Measurements from ENCODE around the gene EIPR1. TPM values are rescaled to one million over a fixed set of nuclear protein-coding genes. Genes with fewer than 3 reads are reported as not detected.

The EIPR1 gene
- total RNA-seq, 1 donor from 2014 or later: 43.0 TPM

DNA sequence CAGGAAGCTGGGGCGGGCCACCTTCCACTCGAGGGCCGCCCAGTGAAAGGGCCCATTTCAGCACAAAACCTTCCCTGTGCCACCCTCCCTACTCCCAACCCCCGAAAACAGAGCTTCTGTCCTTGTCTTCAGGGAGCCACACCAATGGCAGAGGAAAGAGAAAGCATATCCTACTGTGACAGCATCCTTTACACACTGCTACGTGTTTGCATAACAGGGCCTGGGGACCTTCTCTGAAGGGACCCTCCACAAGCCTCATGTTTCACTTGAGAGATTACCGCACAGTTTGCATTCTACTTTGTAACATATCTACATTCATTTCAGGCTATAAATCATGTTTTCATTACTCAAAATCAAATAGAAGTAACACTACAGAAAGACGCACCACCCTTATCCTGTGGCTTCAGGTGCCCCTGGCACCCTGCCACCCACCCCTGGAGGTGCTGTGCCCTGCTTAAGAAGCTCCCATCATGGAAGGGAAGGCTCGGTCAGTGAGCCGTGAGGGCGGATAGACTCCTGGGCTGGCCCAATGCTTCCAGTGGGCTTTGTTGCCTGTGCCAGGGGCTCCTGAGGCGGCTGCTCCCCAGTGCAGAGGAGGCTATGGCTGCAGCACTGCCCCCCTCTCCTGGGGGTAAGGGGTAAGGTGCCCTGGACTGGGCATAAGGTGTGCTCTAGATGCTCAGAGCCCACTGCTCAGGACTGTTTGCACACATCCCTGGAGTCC lies 52.0 kb downstream of the EIPR1 start:
- intact Hi-C loops (cut with micrococcal nuclease): no loop called here

GRCh38 chr2:3324404-3325281 lies 53.0 kb downstream of the EIPR1 start:
- intact Hi-C loops (cut with micrococcal nuclease): no loop called here

DNA sequence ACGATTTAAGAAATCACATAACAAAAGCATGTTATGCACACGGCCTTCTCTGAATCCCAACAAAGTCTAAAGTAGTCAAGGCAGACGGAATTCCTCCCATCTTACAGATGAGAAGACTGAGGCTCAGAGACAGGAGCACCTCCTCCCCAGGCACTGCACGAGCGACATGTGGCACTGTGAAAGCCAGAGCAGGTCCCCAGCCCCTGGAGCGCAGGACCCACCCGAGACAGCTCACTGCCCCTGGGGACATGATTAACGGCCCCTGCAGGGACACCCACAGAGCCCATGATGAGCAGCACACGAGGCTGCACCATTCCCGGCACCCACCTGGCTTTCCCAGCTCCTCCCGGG lies 53.6 kb downstream of the EIPR1 start:
- intact Hi-C loops (cut with micrococcal nuclease): no loop called here

- intact Hi-C loops (cut with micrococcal nuclease): no loop called here
These were observed 54.1 kb downstream of the EIPR1 start for GRCh38 chr2:3323360-3324035.

GRCh38 chr2:3322311-3322970 lies 55.2 kb downstream of the EIPR1 start:
- intact Hi-C loops (cut with micrococcal nuclease): no loop called here

GRCh38 chr2:3321825-3322224 lies 55.8 kb downstream of the EIPR1 start:
- intact Hi-C loops (cut with micrococcal nuclease): no loop called here

DNA sequence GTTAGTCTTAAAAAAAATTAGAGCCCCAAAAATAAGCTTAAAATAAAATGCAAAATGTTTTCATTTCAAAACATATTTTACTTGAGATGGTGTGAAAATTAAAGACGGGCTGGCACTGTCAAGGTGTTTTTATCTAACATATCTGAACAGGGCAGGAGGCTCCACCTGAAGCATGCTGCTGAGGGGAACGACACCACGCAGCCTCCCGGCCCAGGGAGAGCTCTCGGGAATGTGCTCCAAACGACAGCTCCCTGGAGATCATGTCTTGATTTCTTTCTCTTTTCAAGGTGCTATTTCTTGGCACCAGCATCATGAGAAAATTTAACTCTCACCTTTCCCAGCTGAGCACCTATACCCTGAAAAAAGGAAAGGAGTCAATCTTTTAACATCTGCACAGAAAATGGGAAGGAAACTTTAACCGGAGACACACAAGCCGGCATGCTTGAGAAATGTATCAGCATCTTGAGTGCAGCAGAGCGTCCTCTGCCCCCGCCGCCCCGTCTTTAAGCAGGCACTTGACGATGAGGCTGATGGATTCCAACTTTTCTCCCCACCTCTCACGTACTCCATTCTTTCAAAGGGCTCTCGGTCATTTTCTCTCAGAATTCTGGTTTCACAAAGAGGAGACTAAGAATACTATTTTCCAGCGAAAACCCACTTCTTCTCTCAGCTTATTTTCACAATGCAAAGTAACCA lies 56.6 kb downstream of the EIPR1 start:
- intact Hi-C loops (cut with micrococcal nuclease): no loop called here

- intact Hi-C loops (cut with micrococcal nuclease): no loop called here
These were observed 57.7 kb downstream of the EIPR1 start for GRCh38 chr2:3319745-3320566.

GRCh38 chr2:3319134-3319533 lies 58.5 kb downstream of the EIPR1 start:
- intact Hi-C loops (cut with micrococcal nuclease): no loop called here

DNA sequence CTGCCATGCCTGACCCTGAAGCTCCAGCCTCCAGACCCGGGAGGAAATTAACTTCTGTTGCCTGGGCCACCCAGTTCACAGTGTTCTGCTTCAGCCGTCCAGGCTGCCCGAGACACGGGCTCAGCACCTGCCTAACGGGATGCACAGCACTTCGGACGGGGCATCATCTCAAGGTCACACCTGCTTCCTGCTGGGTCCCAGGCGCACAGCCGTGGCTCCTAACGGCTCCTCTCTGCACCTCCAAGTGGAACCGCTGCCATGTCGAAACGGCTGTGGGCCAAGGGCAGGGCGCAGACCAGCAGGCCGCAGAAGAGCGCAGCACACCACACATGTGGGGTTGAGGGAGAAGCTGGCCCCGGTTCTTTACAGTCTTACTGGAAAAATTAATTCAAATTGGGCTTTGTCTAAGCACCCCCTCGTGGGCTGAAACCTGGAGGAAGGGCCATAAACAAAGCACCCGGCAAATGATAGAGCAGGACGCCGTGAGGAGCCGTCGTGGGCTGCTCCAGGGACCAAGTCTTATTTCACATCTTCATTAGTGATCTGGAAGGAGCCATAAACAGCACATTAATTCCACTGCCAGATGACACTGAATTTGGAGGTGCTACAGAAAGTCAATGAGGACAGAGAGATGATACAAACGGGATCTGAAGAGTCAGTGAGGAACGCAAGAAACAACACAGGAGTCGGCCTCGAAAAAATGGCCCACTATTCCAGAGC lies 59.6 kb downstream of the EIPR1 start:
- intact Hi-C loops (cut with micrococcal nuclease): no loop called here

GRCh38 chr2:3317277-3317685 lies 60.3 kb downstream of the EIPR1 start:
- intact Hi-C loops (cut with micrococcal nuclease): no loop called here

GRCh38 chr2:3316456-3317276 lies 61.0 kb downstream of the EIPR1 start:
- intact Hi-C loops (cut with micrococcal nuclease): no loop called here

GRCh38 chr2:3314626-3315025 lies 63.0 kb downstream of the EIPR1 start:
- intact Hi-C loops (cut with micrococcal nuclease): no loop called here

DNA sequence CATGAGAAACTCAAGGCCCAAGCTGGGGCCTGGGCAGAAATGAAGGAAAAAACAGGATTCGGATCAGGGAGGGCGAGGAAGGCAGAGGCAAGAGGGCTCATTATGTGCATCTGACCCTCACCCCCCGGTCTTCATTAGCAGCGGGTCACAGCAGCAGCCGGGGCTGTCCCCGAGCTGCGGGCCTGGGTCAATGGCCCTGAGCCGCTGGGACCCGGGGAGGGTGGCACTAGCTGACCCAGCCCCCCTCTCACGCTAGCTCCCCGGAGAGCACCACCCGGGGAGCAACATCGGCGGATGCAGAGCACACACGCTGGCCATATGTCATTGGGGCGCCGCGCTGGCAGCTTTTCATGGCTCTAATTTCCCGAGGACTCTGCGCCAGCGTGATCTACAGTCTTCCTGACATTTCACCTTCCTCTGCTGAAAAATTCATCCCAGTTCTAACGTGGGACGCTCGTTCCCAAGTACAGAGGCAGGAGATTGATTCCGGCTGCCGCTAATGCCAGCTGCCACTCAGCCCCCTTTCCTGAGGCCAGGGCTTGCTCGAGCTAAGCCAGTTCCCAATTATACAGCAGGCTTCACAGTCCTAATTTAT lies 63.7 kb downstream of the EIPR1 start:
- intact Hi-C loops (cut with micrococcal nuclease): no loop called here

DNA sequence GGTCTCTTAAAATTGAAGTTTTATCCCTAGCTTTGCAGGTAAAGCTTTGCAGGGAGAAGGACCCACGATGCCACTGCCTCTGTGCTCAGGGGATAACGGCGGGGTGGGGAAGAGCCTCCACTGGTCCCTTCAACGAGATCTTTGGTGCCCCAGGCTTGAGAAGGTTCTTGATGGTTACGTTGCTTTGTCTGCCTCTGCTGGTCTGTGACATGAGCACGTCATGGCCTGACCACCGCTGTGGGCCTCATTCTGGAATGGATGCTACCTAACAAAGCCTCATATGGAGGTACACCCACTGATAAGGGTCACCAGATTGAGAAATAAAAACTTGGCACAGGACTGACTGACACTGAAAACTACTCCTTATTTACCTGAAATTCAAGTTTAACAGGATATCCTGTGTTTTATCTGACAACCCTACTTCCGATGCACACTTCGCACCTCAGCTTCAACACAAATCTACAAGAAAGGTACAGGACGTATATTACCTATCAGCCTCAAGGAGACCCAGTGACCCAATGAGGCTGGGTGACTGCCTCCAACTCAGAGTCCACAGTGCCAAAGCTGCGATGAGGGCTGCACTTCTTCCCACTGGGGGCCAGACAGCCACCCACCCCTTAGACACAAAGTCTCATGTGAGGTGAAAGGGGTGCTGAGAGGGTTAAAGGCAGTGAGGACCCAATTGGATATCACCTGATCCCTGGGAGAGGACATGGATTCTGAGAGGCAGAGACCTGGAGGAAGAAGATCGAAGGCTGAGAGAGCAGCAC lies 64.9 kb downstream of the EIPR1 start:
- intact Hi-C loops (cut with micrococcal nuclease): no loop called here

DNA sequence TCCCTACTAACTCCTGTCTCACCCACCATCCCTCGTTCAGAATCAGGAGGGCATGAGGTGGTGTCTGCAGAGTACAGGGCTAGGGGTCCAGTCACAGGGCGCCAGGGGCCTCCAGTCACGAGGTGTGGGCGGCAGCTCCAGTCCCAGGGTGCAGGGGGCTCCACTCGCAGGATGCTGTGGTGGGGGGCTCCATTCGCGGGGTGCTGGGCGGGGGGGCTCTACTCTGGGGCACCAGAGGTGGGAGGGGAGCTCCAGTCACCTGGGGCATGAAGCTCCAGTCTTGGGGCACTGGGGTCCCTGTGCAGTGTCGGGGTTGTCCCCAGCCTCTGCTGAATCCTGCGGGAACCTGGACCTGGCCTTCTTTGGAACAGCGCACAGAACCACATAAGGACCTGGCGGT lies 66.0 kb downstream of the EIPR1 start:
- intact Hi-C loops (cut with micrococcal nuclease): no loop called here
